Measurements from ENCODE around the gene MED15.

GRCh38 chr22:20573833-20574615 lies 66.6 kb downstream of the MED15 start:
- no peak for TF ChIP-seq EP300 (IDR thresholded peaks at IDR 0.05)
- TF ChIP-seq, protein P1, sequence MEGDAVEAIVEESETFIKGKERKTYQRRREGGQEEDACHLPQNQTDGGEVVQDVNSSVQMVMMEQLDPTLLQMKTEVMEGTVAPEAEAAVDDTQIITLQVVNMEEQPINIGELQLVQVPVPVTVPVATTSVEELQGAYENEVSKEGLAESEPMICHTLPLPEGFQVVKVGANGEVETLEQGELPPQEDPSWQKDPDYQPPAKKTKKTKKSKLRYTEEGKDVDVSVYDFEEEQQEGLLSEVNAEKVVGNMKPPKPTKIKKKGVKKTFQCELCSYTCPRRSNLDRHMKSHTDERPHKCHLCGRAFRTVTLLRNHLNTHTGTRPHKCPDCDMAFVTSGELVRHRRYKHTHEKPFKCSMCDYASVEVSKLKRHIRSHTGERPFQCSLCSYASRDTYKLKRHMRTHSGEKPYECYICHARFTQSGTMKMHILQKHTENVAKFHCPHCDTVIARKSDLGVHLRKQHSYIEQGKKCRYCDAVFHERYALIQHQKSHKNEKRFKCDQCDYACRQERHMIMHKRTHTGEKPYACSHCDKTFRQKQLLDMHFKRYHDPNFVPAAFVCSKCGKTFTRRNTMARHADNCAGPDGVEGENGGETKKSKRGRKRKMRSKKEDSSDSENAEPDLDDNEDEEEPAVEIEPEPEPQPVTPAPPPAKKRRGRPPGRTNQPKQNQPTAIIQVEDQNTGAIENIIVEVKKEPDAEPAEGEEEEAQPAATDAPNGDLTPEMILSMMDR (IDR thresholded peaks at IDR 0.05) = no peak
- TF ChIP-seq POLR2AphosphoS5 (IDR thresholded peaks at IDR 0.05) = no peak
